Stomach (tissue), 4 donors: ENCODE data around the gene CYP3A7.

Source experiments
- EP300 ChIP-seq: sonication (generic); formaldehyde crosslinking; IDR thresholded peaks from one replicate; pipeline ENCODE4 v1.6.1; 2017; ENCODE audit warnings: antibody characterized with exemption
- TF ChIP-seq, protein P1 (sequence below), 7 experiments: fragments of 450-650 bp in 4 of 7; fragments of 200-600 bp in 3 of 7; sonication (generic) in 3 of 7; IDR thresholded peaks; one replicate each; pipeline ENCODE4 v1.5.1; 2016 to 2019; ENCODE audit warnings: antibody characterized with exemption in 7 of 7, control low read depth in 2 of 7, mild to moderate bottlenecking in 1 of 7

DNA sequence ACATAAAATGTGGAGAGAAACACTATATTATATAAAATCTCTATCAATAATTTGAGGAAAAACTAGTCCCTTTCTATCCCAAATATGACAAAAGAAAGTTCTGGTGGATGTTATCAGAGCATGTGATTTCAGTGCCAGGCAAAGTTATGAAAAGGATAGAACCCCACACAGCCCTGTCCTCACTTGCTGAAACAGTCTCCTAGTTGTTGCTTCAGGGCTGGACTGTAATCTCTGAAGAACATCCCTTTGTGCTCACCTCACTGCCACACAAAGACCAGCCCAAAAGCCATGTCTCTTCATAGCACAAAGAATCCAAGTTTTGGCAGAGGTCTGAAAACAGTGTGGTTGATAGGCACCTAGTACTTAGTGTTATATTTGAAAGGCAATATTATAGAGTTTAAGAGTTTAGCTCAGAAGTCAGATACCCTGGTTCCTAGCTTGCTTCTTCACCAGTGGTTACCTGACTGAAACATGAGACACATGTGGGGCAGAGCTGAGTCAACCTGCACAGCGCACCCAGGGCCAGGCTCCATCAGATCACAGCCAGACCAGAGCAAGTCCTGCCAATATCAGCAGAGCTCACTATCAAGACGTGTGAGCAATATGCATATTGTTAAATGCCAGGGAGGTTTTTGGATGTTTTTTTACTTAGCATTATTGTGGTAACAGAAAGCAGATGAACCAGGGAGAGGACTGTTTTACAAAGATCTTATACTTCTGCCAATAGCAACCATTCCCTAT, 25.0 kb downstream of the CYP3A7 start:
- TF ChIP-seq, protein P1, sequence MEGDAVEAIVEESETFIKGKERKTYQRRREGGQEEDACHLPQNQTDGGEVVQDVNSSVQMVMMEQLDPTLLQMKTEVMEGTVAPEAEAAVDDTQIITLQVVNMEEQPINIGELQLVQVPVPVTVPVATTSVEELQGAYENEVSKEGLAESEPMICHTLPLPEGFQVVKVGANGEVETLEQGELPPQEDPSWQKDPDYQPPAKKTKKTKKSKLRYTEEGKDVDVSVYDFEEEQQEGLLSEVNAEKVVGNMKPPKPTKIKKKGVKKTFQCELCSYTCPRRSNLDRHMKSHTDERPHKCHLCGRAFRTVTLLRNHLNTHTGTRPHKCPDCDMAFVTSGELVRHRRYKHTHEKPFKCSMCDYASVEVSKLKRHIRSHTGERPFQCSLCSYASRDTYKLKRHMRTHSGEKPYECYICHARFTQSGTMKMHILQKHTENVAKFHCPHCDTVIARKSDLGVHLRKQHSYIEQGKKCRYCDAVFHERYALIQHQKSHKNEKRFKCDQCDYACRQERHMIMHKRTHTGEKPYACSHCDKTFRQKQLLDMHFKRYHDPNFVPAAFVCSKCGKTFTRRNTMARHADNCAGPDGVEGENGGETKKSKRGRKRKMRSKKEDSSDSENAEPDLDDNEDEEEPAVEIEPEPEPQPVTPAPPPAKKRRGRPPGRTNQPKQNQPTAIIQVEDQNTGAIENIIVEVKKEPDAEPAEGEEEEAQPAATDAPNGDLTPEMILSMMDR (IDR thresholded peaks at IDR 0.05): no peak
- no peak for TF ChIP-seq EP300
